IPS DF 4.7 (cell line): ENCODE data around the gene WDR7.

ENCODE experiments used
- DNase-seq: peaks from one replicate; pipeline ENCODE4 v3.0.0-alpha.2; 2013; ENCODE audit warnings: low spot score; ENCODE audit errors: extremely low read depth

Gene WDR7

GRCh38 chr18:57075716-57076400, 424.7 kb downstream of the WDR7 start:
- DNase-seq: no peak

DNA sequence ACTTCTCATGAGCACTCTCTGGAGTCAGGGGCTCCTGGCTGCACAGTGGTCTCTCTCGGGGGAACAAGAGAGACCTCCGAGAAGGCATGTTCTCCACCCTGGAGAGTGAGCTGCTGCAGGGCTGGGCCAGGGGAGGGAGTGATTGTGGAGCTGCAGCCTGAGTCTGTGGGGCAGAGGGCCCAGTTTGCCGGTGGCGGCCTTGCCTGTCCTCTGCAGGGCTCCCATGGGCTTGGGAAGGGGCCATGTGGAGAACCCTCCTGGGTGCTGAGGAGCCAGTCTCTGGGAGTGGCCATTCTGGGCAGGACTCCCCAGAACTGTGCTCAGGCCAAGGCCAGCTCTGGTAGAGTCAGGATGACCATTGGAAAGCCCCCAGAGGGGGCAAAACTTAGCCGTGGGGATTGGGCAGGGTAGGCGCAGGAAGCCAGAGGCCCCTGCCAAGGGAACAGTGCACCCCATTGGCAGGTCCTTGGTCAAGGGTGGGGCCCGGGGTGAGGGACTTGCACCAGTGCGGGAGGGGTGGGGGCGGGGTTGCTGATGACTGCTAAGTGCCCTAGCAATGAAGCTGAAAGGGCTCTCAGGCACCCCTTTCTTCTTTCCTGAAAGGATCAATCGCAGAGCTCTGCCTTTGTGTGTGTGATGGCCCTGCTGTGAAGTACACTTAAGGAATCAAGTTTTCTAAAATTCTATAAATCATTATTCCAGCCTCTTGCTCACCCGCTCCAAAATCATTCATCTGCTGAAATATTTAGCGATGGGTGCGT, 426.0 kb downstream of the WDR7 start:
- no peak for DNase-seq

- no peak for DNase-seq
These were observed 426.8 kb downstream of the WDR7 start for GRCh38 chr18:57077786-57078552.

- no peak for DNase-seq
These were observed 427.5 kb downstream of the WDR7 start for GRCh38 chr18:57078614-57079013.

DNA sequence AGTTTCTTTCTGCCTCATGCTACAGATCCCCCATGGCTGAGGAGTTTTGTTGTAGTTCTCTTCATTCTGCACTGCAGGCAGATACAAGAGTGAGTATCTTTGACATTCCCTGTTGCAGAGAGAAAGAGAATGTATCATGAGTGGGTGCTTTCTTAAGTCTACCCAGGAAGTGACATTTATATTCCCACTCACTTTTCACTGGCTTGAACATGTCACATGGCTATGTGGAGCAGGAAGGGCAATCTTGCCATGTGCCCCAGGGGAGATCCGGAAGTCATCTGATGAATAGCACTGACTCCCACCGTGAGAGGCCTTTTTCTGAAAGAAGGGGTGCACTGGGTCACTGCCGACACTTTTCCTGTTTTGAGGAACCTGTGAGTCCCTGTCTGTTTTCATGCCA, 429.3 kb downstream of the WDR7 start:
- DNase-seq: no peak

DNA sequence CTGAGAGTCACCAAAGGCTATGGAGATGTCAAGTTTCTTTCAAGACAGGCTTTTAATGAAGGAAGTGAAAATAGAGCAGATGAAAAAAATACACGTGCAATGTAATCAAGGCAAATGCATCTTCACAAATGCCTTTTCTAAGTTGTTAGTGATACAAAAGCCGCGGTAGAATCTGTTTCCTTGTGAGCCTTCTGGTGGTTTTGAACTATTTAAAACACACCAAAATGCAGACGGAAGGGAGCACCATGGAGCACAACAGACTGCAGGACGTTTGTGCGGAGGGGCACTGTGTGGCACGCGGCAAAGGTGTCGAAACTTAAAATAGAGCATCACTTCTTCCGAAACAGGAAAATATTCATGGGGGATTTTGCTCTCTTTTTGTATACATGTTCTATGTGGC, 430.7 kb downstream of the WDR7 start:
- no peak for DNase-seq

- no peak for DNase-seq
These were observed 432.3 kb downstream of the WDR7 start for GRCh38 chr18:57083485-57083884.

- DNase-seq: no peak
These were observed 433.4 kb downstream of the WDR7 start for GRCh38 chr18:57084331-57085271.

DNA sequence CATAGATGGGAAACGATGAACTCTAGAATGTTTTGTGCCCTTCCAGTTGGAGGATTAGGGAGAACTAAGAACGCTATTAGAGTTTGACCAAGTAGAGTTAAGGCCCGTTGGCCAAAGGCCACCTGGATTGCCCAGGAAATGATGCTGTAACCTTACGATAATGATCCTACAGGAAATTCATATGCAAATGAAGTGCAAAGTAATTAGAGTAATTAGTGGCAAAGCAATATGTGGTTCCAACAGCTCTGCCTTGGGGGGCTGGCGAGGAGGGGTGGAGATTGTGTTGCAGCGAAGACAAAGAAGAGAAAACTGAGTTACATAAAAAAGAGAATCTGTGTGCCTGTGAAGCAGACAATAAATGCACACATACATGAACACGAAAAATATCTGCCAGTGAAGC, 434.2 kb downstream of the WDR7 start:
- DNase-seq: no peak

GRCh38 chr18:57086163-57086562, 435.0 kb downstream of the WDR7 start:
- no peak for DNase-seq
